Neural progenitor cell (in vitro differentiated cells): Measurements from ENCODE around the gene NFIL3. TPM values are rescaled to one million over a fixed set of nuclear protein-coding genes. Genes with fewer than 3 reads are reported as not detected.

Experiments used
- DNase-seq: peaks from one replicate; pipeline ENCODE4 v3.0.0-alpha.2; 2016; ENCODE audit warnings: low spot score
- H2AFZ ChIP-seq: fragments of 200-600 bp; sonication (generic); replicated peaks from 2 replicates; pipeline ENCODE4 v1.6.1; 2016; ENCODE audit warnings: antibody characterized with exemption
- H3F3A ChIP-seq: fragments of 200-600 bp; sonication (generic); 2 replicates; pipeline ENCODE4 v1.6.1; 2016; ENCODE audit warnings: antibody characterized with exemption, low read depth
- H3K27ac ChIP-seq: fragments of 200-600 bp; sonication (generic); 2 replicates; pipeline ENCODE4 v1.5.1; 2016; ENCODE audit warnings: mild to moderate bottlenecking
- H3K27me3 ChIP-seq: fragments of 200-600 bp; sonication (generic); 2 replicates; pipeline ENCODE4 v1.6.1; 2016; ENCODE audit warnings: mild to moderate bottlenecking, moderate library complexity
- H3K36me3 ChIP-seq: fragments of 200-600 bp; sonication (generic); 2 replicates; pipeline ENCODE4 v1.5.1; 2016
- H3K4me1 ChIP-seq: fragments of 200-600 bp; sonication (generic); 2 replicates; pipeline ENCODE4 v1.6.1; 2016; ENCODE audit warnings: mixed run types
- H3K4me2 ChIP-seq: fragments of 200-600 bp; sonication (generic); 2 replicates; pipeline ENCODE4 v1.6.1; 2016
- H3K4me3 ChIP-seq: fragments of 200-600 bp; sonication (generic); 2 replicates; pipeline ENCODE4 v1.5.1; 2016
- H3K79me2 ChIP-seq: fragments of 200-600 bp; sonication (generic); 2 replicates; pipeline ENCODE4 v1.6.1; 2016; ENCODE audit warnings: low read depth
- H3K9ac ChIP-seq: fragments of 200-600 bp; sonication (generic); 2 replicates; pipeline ENCODE4 v1.6.1; 2016
- H3K9me3 ChIP-seq: fragments of 200-600 bp; sonication (generic); 2 replicates; pipeline ENCODE4 v1.5.1; 2016; ENCODE audit warnings: low read depth
- H4K20me1 ChIP-seq: fragments of 200-600 bp; sonication (generic); 2 replicates; pipeline ENCODE4 v1.6.1; 2016; ENCODE audit warnings: low read depth
- H3K27ac Mint-ChIP-seq: 3 replicates; pipeline ENCODE4 v1.8.0; 2021; ENCODE audit warnings: mixed read lengths
- H3K27me3 Mint-ChIP-seq: 2 replicates; pipeline ENCODE4 v1.8.0; 2022; ENCODE audit warnings: low read depth, mild to moderate bottlenecking, inconsistent platforms, moderate library complexity, mixed read lengths; ENCODE audit not compliant: insufficient read depth
- H3K36me3 Mint-ChIP-seq: 3 replicates; pipeline ENCODE4 v1.8.0; 2021; ENCODE audit warnings: mixed read lengths
- H3K4me1 Mint-ChIP-seq: 3 replicates; pipeline ENCODE4 v1.8.0; 2021; ENCODE audit warnings: mixed read lengths
- H3K4me3 Mint-ChIP-seq: 3 replicates; pipeline ENCODE4 v1.8.0; 2021; ENCODE audit warnings: mild to moderate bottlenecking, moderate library complexity, mixed read lengths
- H3K9me3 Mint-ChIP-seq: 3 replicates; pipeline ENCODE4 v1.8.0; 2020; ENCODE audit warnings: mixed read lengths
- CTCF ChIP-seq: fragments of 200-600 bp; sonication (generic); IDR thresholded peaks from 2 replicates; pipeline ENCODE4 v1.5.1; 2017; ENCODE audit warnings: antibody characterized with exemption, mild to moderate bottlenecking
- EZH2 ChIP-seq: fragments of 200-600 bp; sonication (generic); IDR thresholded peaks from 2 replicates; pipeline ENCODE4 v1.6.1; 2017; ENCODE audit warnings: antibody characterized with exemption, mild to moderate bottlenecking, moderate library complexity
- EZH2phosphoT487 ChIP-seq: fragments of 200-600 bp; sonication (generic); IDR thresholded peaks from 2 replicates; pipeline ENCODE4 v1.6.1; 2017; ENCODE audit warnings: antibody characterized with exemption
- total RNA-seq: library from RNA; depleted of rRNA; stranded (reverse); fragments of >200 nt; gene quantifications from 2 replicates; pipeline ENCODE4 v1.2.3, GENCODE V29; 2015; ENCODE audit warnings: low replicate concordance

Gene NFIL3
- total RNA-seq, 1 donor from 2014 or later = 22.3 TPM

DNA sequence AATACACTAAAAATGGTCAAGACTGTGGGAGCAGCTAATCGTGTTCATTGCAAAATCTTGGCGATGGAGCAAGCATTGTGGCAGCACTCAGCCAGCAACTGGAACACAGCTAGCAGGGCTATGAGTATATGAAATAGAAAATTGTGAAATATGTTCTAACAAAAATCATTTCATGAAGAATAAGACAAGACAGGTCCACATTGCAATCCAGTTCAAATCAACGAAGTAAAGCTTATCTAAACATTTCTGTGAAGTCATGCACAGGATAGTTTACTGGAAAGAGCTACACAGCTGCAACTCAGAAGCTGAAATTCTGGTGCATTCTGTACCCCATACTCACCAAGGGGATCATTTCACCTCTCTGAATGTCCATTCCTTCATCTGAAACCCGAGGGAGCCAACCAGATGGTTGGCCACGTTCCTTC is 5.3 kb upstream of the NFIL3 start:
- Mint-ChIP-seq H3K9me3 (no peaks in the 10 kb centered on the region), H3K27ac (no peak overlapping the region), H3K4me3 (no peak overlapping the region), H3K4me1 (peaks cover 8% of the 10 kb centered on the region), H3K36me3 (no peaks in the 10 kb centered on the region), H3K27me3 (peaks cover 28% of the 10 kb centered on the region)
- no peaks in the 10 kb centered on the region for H3K36me3 ChIP-seq
- no peaks in the 10 kb centered on the region for H3K9me3 ChIP-seq
- TF ChIP-seq EZH2phosphoT487 = no peak
- no peak for TF ChIP-seq EZH2
- TF ChIP-seq CTCF = no peak
- no peak for DNase-seq
- no peak overlapping the region for H3K4me2 ChIP-seq
- H3K27ac ChIP-seq = no peak overlapping the region
- no peaks in the 10 kb centered on the region for H4K20me1 ChIP-seq
- H3K4me1 ChIP-seq = no peaks in the 10 kb centered on the region
- no peaks in the 10 kb centered on the region for H3K79me2 ChIP-seq
- no peak overlapping the region for H3K4me3 ChIP-seq
- no peak overlapping the region for H2AFZ ChIP-seq
- peaks cover 27% of the 10 kb centered on the region for H3K27me3 ChIP-seq
- no peak overlapping the region for H3K9ac ChIP-seq
- no peaks in the 10 kb centered on the region for H3F3A ChIP-seq

DNA sequence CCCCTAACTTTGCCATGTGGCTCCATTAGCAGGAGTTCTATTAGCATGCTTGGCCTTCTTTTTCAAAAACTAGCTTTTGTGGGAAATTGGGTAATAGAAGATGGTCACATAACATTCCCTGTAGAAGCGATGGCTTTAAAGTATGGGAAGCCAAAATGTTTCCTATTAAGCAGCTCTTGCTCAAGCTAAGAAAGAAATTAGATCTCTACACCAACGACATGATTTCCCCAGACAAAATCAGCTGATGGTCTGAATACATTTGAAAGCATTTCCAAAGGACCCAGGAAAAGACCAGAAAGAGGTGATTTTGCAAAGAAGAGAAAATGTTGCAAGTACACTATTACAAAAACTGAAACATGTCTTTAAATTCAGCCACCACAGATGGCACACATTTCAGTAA is 4.8 kb upstream of the NFIL3 start:
- DNase-seq = no peak
- peaks cover 28% of the 10 kb centered on the region for H3K27me3 Mint-ChIP-seq
- H3K4me3 Mint-ChIP-seq = no peak overlapping the region
- Histone ChIP-seq H3K9me3 (no peaks in the 10 kb centered on the region), H3K36me3 (no peaks in the 10 kb centered on the region), H3K4me1 (no peaks in the 10 kb centered on the region), H3K9ac (no peak overlapping the region), H3F3A (no peaks in the 10 kb centered on the region), H3K27ac (no peak overlapping the region), H3K79me2 (no peaks in the 10 kb centered on the region), H3K4me3 (no peak overlapping the region), H4K20me1 (no peaks in the 10 kb centered on the region), H3K27me3 (peaks cover 27% of the 10 kb centered on the region), H3K4me2 (no peak overlapping the region), H2AFZ (no peak overlapping the region)
- no peak overlapping the region for H3K27ac Mint-ChIP-seq
- no peaks in the 10 kb centered on the region for H3K36me3 Mint-ChIP-seq
- H3K9me3 Mint-ChIP-seq = no peaks in the 10 kb centered on the region
- H3K4me1 Mint-ChIP-seq = peaks cover 8% of the 10 kb centered on the region
- TF ChIP-seq EZH2 (no peak), CTCF (no peak), EZH2phosphoT487 (no peak)

DNA sequence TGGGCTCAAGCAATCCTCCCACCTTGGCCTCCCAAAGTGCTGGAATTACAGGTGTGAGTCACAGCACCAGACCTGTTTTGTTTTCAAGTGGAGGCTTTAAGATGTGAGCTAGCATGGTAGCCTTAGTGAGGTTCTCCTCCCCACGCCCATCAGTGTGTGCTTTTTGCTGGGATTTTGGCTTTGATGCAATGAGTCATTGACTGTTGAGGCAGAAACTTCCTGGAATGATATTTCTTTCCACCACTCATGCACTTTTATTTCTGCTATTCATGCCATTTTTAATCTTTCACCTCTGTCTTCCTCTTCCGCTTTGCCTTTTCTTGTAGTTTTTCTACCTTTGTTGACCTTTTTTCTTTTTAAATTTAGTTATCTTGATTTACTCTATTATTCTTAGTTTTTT is 4.2 kb upstream of the NFIL3 start:
- no peak overlapping the region for H3K4me2 ChIP-seq

More for the DNA sequence above, 4.2 kb upstream of the NFIL3 start:
- H3K9me3 Mint-ChIP-seq = no peaks in the 10 kb centered on the region
- no peak overlapping the region for H3K9ac ChIP-seq
- H3K79me2 ChIP-seq = peaks cover 3% of the 10 kb centered on the region
- H3K4me3 ChIP-seq = no peak overlapping the region
- no peaks in the 10 kb centered on the region for H3K36me3 Mint-ChIP-seq
- H3K4me1 Mint-ChIP-seq = peaks cover 11% of the 10 kb centered on the region
- no peaks in the 10 kb centered on the region for H3K36me3 ChIP-seq
- TF ChIP-seq EZH2 (no peak), EZH2phosphoT487 (no peak), CTCF (no peak)
- H3K27me3 Mint-ChIP-seq = peaks cover 32% of the 10 kb centered on the region
- no peak for DNase-seq
- no peaks in the 10 kb centered on the region for H3K9me3 ChIP-seq
- H3K27ac ChIP-seq = no peak overlapping the region
- H3K4me1 ChIP-seq = no peaks in the 10 kb centered on the region
- H3F3A ChIP-seq = peaks cover 4% of the 10 kb centered on the region
- peaks cover 27% of the 10 kb centered on the region for H3K27me3 ChIP-seq
- H3K4me3 Mint-ChIP-seq = no peak overlapping the region
- no peak overlapping the region for H2AFZ ChIP-seq
- H4K20me1 ChIP-seq = peaks cover 3% of the 10 kb centered on the region
- no peak overlapping the region for H3K27ac Mint-ChIP-seq
